ENCODE data around the gene ZCWPW1. TPM values are rescaled to one million over a fixed set of nuclear protein-coding genes. Genes with fewer than 3 reads are reported as not detected.

ZCWPW1 gene
- total and polyA plus RNA-seq, 2 of the 8 experiments (the other 6 are each of a cell fraction or from before 2014, with no cell fraction given): 0.51 to 1.4 TPM

DNA sequence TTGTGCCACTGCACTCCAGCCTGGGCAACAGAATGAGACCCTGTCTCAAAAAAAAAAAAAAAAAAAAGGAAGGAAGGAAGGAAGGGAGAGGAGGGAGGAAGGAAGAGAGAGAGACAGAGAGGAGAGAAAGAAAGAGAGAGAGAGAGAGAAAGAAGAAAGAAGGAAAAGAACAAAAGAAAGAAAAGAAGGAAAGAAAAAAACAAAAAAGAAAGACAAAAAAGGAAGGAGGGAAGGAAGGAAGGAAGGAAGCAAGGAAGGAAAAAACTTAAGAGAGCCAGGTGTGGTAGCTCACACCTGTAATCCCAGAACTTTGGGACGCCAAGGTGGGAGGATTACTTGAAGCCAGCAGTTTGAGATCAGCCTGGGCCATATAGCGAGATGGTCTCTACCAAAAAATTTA lies 36.3 kb upstream of the ZCWPW1 start:
- Histone ChIP-seq H3K9me3 (ENCODE audit: insufficient read depth in 2 of 2, low read depth in 1 of 2, low read length in 1 of 2) (no peaks in the 10 kb centered on the region), H2BK120ac (replicated peaks; ENCODE audit: low read depth, low read length) (no peak overlapping the region), H3K56ac (replicated peaks; ENCODE audit: insufficient read length, low read depth, low read length) (no peak overlapping the region), H4K8ac (ENCODE audit: extremely low read depth, insufficient read depth, low read length) (no peak overlapping the region), H2AFZ (ENCODE audit: low read length) (no peak overlapping the region), H3K79me2 (ENCODE audit: control insufficient read depth in 1 of 2, insufficient read depth in 2 of 2, low read length in 2 of 2) (no peaks in the 10 kb centered on the region), H3K27ac (ENCODE audit: low read depth, low read length) (no peak overlapping the region), H3K23ac (ENCODE audit: insufficient read length) (no peak overlapping the region), H2BK20ac (ENCODE audit: low read length) (no peak overlapping the region), H3K36me3 (ENCODE audit: control insufficient read depth in 2 of 4, insufficient read depth in 4 of 4, low read length in 3 of 4) (no peaks in the 10 kb centered on the region), H3K18ac (ENCODE audit: extremely low read depth, low read length) (no peak overlapping the region), H2BK12ac (ENCODE audit: low read depth, low read length) (no peak overlapping the region), H3K4me2 (ENCODE audit: insufficient read depth in 1 of 2, low read depth in 2 of 2, low read length in 2 of 2) (no peak overlapping the region), H3K14ac (ENCODE audit: insufficient read length) (no peak overlapping the region), H3K79me1 (ENCODE audit: low read depth, low read length) (no peaks in the 10 kb centered on the region), H3K23me2 (ENCODE audit: low read depth, low read length) (no peaks in the 10 kb centered on the region), H4K20me1 (replicated peaks in 1 of 2; ENCODE audit: control insufficient read depth in 1 of 2, insufficient read depth in 2 of 2, low read length in 2 of 2) (no peaks in the 10 kb centered on the region), H4K5ac (ENCODE audit: insufficient read length, low read depth, low read length) (no peak overlapping the region), H3K27me3 (replicated peaks in 1 of 4; ENCODE audit: control insufficient read depth in 3 of 4, extremely low read depth in 1 of 4, insufficient read depth in 3 of 4, low read length in 3 of 4) (no peaks in the 10 kb centered on the region), H2BK15ac (ENCODE audit: low read length) (no peak overlapping the region), H2BK5ac (ENCODE audit: low read depth, low read length) (no peak overlapping the region), H3K4me3 (ENCODE audit: extremely low read depth in 1 of 4, insufficient read depth in 2 of 4, low read depth in 3 of 4, low read length in 4 of 4) (no peak overlapping the region), H3K4ac (replicated peaks; ENCODE audit: insufficient read length, low read depth, low read length) (no peak overlapping the region), H4K91ac (replicated peaks; ENCODE audit: insufficient read length, low read length) (no peak overlapping the region), H2AK5ac (ENCODE audit: low read depth, low read length) (no peak overlapping the region), H3K4me1 (replicated peaks in 1 of 4; ENCODE audit: control insufficient read depth in 3 of 4, insufficient read depth in 4 of 4, low read length in 3 of 4) (peaks cover 0 to 5% (median 1%) of the 10 kb centered on the region in 4 experiments; a peak in 5 of 7 replicates), H3K9ac (replicated peaks in 1 of 4; ENCODE audit: extremely low read depth in 1 of 4, low read depth in 3 of 4, low read length in 3 of 4) (no peak overlapping the region)
- CTCF ChIA-PET (ENCODE audit: partially characterized antibody): interaction anchor here (0.6 to 12.4 kb wide), 23 partner anchors 12 to 218 kb away, joined by 3 to 152 read pairs (median 4); partner anchors contain the start of genes MEPCE, NYAP1, TSC22D4 and ZCWPW1
- DNase-seq (ENCODE audit: low read depth in 1 of 2, low spot score in 2 of 2) (no peak), FAIRE-seq (no peak)
- WGBS, 2 experiments (ENCODE audit: extremely low coverage in 1 of 2, insufficient coverage in 1 of 2, insufficient read length in 1 of 2, insufficient replicate concordance in 2 of 2, low coverage in 1 of 2, low lambda C conversion rate in 2 of 2, missing lambda C conversion rate in 1 of 2): 74% methylated on average over 2 of the region's 2 CpGs; no CpG with 5 or more reads in 1 of the 2 experiments
- POLR2A ChIA-PET (ENCODE audit: partially characterized antibody): interaction anchor here (0.6 to 4.7 kb wide), 5 partner anchors 14 to 104 kb away, joined by 3 to 25 read pairs (median 3); partner anchors contain the start of genes MEPCE and ZCWPW1
- TF ChIP-seq KDM4A (IDR thresholded peaks at IDR 0.05; ENCODE audit: low read depth, low read length, severe bottlenecking) (no peak), RXRA (IDR thresholded peaks at IDR 0.05; ENCODE audit: insufficient read depth, low read depth, low read length) (no peak), JUND (IDR thresholded peaks at IDR 0.05; ENCODE audit: low read length) (no peak), ATF2 (IDR thresholded peaks at IDR 0.05; ENCODE audit: low read length) (no peak), SAP30 (IDR thresholded peaks at IDR 0.05; ENCODE audit: insufficient read depth, insufficient replicate concordance, low read length) (no peak), SP4 (IDR thresholded peaks at IDR 0.05; ENCODE audit: low read length) (no peak), HDAC2 (IDR thresholded peaks at IDR 0.05; ENCODE audit: borderline replicate concordance in 1 of 2, low read depth in 2 of 2, low read length in 2 of 2) (no peak), KDM5A (IDR thresholded peaks at IDR 0.05; ENCODE audit: low read length) (no peak), CREB1 (IDR thresholded peaks at IDR 0.05) (no peak), MAX (IDR thresholded peaks at IDR 0.05) (no peak), BRCA1 (IDR thresholded peaks at IDR 0.05; ENCODE audit: low read depth, low read length) (no peak), EP300 (IDR thresholded peaks at IDR 0.05; ENCODE audit: borderline replicate concordance in 1 of 2, low read depth in 2 of 2, low read length in 2 of 2) (no peak)
